Heart left ventricle (tissue), 16 donors: ENCODE measurements around the gene CHCHD3. TPM values are rescaled to one million over a fixed set of nuclear protein-coding genes. Genes with fewer than 3 reads are reported as not detected.
A peak's percentile ranks its signal among the peaks of the same experiment; 100 is the strongest.
"Not testable (repeated sequence)": the region's sequence is repeated elsewhere in the genome, so short reads cannot be mapped to it uniquely, and the experiment has no call there.

ENCODE experiments used
- ATAC-seq, 4 donors: fragments of 200-7000 bp; cut with Tn5 transposase; one replicate each; pipeline ENCODE4 v1.9.1; 2020 to 2022; ENCODE audit warnings: moderate library complexity in 4 of 4, mild to moderate bottlenecking in 3 of 4, moderate number of reproducible peaks in 1 of 4
- DNase-seq, 5 donors: peaks; one replicate each; pipeline ENCODE4 v3.0.0-alpha.2; 2020
- H3K27ac ChIP-seq, 12 donors: fragments of 200-600 bp; sonication (generic) in 4 of 12; one replicate each; pipeline versions ENCODE4 v1.5.0 to v1.8.0; 2016 to 2022; ENCODE audit warnings: mild to moderate bottlenecking in 2 of 12
- H3K27me3 ChIP-seq, 9 donors: fragments of 200-600 bp; sonication (generic) in 2 of 9; one replicate each; pipeline versions ENCODE4 v1.5.1 to v1.8.0; 2016 to 2022; ENCODE audit warnings: mild to moderate bottlenecking in 3 of 9
- H3K36me3 ChIP-seq, 9 donors: fragments of 200-600 bp; sonication (generic) in 2 of 9; one replicate each; pipeline versions ENCODE4 v1.5.0 to v1.8.0; 2018 to 2022; ENCODE audit warnings: mild to moderate bottlenecking in 2 of 9
- H3K4me1 ChIP-seq, 12 donors: fragments of 200-600 bp; sonication (generic) in 4 of 12; one replicate each; pipeline versions ENCODE4 v1.5.0 to v1.8.0; 2016 to 2022; ENCODE audit warnings: mild to moderate bottlenecking in 3 of 12
- H3K4me3 ChIP-seq, 12 donors: fragments of 200-600 bp; sonication (generic) in 4 of 12; one replicate each; pipeline versions ENCODE4 v1.5.0 to v1.8.0; 2017 to 2022; ENCODE audit warnings: mild to moderate bottlenecking in 9 of 12, moderate library complexity in 4 of 12
- H3K9me3 ChIP-seq, 12 donors: fragments of 200-600 bp; sonication (generic) in 4 of 12; one replicate each; pipeline versions ENCODE4 v1.5.0 to v1.8.0; 2016 to 2022; ENCODE audit warnings: mild to moderate bottlenecking in 1 of 12
- CTCF ChIP-seq, 12 donors: fragments of 200-600 bp; sonication (generic) in 4 of 12; IDR thresholded peaks; one replicate each; pipeline versions ENCODE4 v1.5.0 to v1.8.0; 2018 to 2022; ENCODE audit warnings: antibody characterized with exemption in 12 of 12, mild to moderate bottlenecking in 5 of 12
- POLR2A ChIP-seq, 2 donors: fragments of 450-650 bp; IDR thresholded peaks; one replicate each; pipeline ENCODE4 v1.6.1; 2017; ENCODE audit warnings: antibody characterized with exemption in 2 of 2, mild to moderate bottlenecking in 2 of 2, moderate library complexity in 2 of 2
- WGBS, 4 donors: extraction: QIAGEN DNeasy Blood & Tissue Kit in 2 of 4; methylation state at CpG; one replicate each; pipeline versions ENCODE4 v1.1.5 to v1.1.7; 2013 to 2018; 5-methylcytosine and 5-hydroxymethylcytosine counted together
- intact Hi-C, 10 donors: fragments of 100-400 bp; cut with DNase I; formaldehyde crosslinking; loops; one replicate each; pipeline versions ENCODE4 v1.11.1 to v1.14.2; 2022
- polyA plus RNA-seq, 2 donors: library from polyadenylated mRNA; stranded (reverse); fragments of 200-250 nt; gene quantifications; one replicate each; pipeline ENCODE4 v1.2.3, GENCODE V29; 2013
- total RNA-seq, 9 donors: library from RNA; depleted of rRNA in 2 of 9; stranded (reverse); fragments of >200 nt in 2 of 9; fragmentation: NEBNext Ultra II Directional in 3 of 9; extraction: Animal tissue kit (Norgen Biotek cat#: 25700) in 3 of 9; gene quantifications; one replicate each; pipeline versions ENCODE4 v1.1.0 to v1.2.4, GENCODE V29; 2016 to 2023
- donor health status: ischemic (EF 13 %, LVEDD 7.1; RV severe dilation, severe dysfunction).
- donor health status: healthy with polysubstance abuse.
- donor health status: DM: no; HTN: yes; CAD: no.
- donor health status: DM: no; HTN: no; CAD: no.
- donor health status: ischemic (EF 25% LVEDD 6.9; RV normal size, moderate dysfunction).
- donor health status: ischemic (EF 25% LVEDD 5.7; RV mildly dilated, moderate dysfunction).
- donor health status: healthy.
- donor health status: DM: yes; HTN: yes; CAD: no.
- donor health status: ischemic (EF 35%, LVEDD 5.7; RV mildly dilated, moderate dysfunction).
- donor health status: nonischemic (EF 11% LVEDD 7.7; RV severe dilation, severe dysfunction).
- donor health status: DM: yes; HTN: yes; CAD: no.
- donor health status: PGD.
- donor health status: ischemic (EF 29% LVEDD 5.4; RV normal size, mild dysfunction).
- donor health status: nonischemic (EF 23%, LVEDD 6.1; RV moderate dilation, normal function).

CHCHD3 gene
- total and polyA plus RNA-seq, 11 donors: 92.9 to 197 (median 176) TPM

GRCh38 chr7:132904209-132904608 lies 177.7 kb downstream of the CHCHD3 start:
- Histone ChIP-seq H3K9me3 (no peaks in the 10 kb centered on the region), H3K27ac (no peak overlapping the region), H3K36me3 (peaks cover 0 to 3% (median 0%) of the 10 kb centered on the region in 9 donors), H3K27me3 (no peaks in the 10 kb centered on the region), H3K4me1 (peaks cover 0 to 12% (median 0%) of the 10 kb centered on the region in 12 donors), H3K4me3 (no peak overlapping the region)
- DNase-seq (no peak), ATAC-seq (no peak)
- TF ChIP-seq CTCF (IDR thresholded peaks at IDR 0.05) (no peak), POLR2A (IDR thresholded peaks at IDR 0.05) (no peak)
- intact Hi-C loops: no loop called here

DNA sequence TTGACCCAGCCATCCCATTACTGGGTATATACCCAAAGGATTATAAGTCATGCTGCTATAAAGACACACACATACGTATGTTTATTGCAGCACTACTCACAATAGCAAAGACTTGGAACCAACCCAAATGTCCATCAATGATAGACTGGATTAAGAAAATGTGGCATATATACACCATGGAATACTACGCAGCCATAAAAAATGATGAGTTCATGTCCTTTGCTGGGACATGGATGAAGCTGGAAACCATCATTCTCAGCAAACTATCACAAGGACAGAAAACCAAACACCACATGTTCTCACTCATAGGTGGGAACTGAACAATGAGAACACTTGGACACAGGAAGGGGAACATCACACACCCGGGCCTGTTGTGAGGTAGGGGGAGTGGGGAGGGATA lies 179.6 kb downstream of the CHCHD3 start:
- intact Hi-C loops, DNase-seq, H3K36me3 ChIP-seq, ATAC-seq, H3K4me1 ChIP-seq, H3K4me3 ChIP-seq, H3K27me3 ChIP-seq, H3K27ac ChIP-seq, H3K9me3 ChIP-seq: not testable (repeated sequence)
- 90 to 99% (median 95%) methylated on average over 3 of the region's 3 CpGs for WGBS, 4 donors

GRCh38 chr7:132901241-132901640 lies 180.6 kb downstream of the CHCHD3 start:
- Histone ChIP-seq H3K27ac (no peak overlapping the region), H3K27me3 (no peaks in the 10 kb centered on the region), H3K9me3 (no peaks in the 10 kb centered on the region), H3K4me3 (no peak overlapping the region), H3K36me3 (peaks cover 0 to 7% (median 0%) of the 10 kb centered on the region in 9 donors), H3K4me1 (no peaks in the 10 kb centered on the region)
- no peak for DNase-seq
- intact Hi-C loops: no loop called here
- 69 to 82% (median 77%) methylated on average over 4 of the region's 4 CpGs for WGBS, 4 donors
- ATAC-seq: no peak
- no peak for TF ChIP-seq CTCF (IDR thresholded peaks at IDR 0.05)
- no peak for TF ChIP-seq POLR2A (IDR thresholded peaks at IDR 0.05)

- intact Hi-C loops: no loop called here
- DNase-seq: no peak
- Histone ChIP-seq H3K9me3 (no peaks in the 10 kb centered on the region), H3K36me3 (peaks cover 0 to 7% (median 0%) of the 10 kb centered on the region in 9 donors), H3K27ac (no peak overlapping the region), H3K27me3 (no peaks in the 10 kb centered on the region), H3K4me3 (no peak overlapping the region), H3K4me1 (peaks cover 0 to under 1% (median 0%) of the 10 kb centered on the region in 12 donors)
- ATAC-seq: no peak
- TF ChIP-seq CTCF (IDR thresholded peaks at IDR 0.05) (peak in 2 of 12 donors; percentile 11 to 18), POLR2A (IDR thresholded peaks at IDR 0.05) (no peak)
- 93 to 97% (median 94%) methylated on average over 4 of the region's 4 CpGs for WGBS, 4 donors
Measured at GRCh38 chr7:132899833-132900232, 182.1 kb downstream of the CHCHD3 start.

DNA sequence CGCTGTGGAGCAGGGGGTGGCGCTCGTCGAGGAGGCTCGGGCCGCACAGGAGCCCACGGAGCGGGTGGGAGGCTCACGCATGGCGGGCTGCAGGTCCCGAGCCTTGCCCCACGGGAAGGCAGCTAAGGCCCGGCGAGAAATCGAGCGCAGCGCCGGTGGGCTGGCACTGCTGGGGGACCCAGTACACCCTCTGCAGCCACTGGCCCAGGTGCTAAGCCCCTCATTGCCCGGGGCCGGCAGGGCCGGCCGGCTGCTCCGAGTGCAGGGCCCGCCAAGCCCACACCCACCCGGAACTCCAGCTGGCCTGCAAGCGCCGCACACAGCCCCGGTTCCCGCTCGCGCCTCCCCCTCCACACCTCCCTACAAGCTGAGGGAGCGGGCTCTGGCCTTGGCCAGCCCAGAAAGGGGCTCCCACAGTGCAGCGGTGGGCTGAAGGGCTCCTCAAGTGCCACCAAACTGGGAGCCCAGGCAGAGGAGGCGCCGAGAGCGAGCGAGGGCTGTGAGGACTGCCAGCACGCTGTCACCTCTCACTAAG lies 183.2 kb downstream of the CHCHD3 start:
- H3K4me3 ChIP-seq, H3K4me1 ChIP-seq, H3K27ac ChIP-seq, intact Hi-C loops, ATAC-seq, H3K27me3 ChIP-seq, H3K9me3 ChIP-seq, DNase-seq, H3K36me3 ChIP-seq: not testable (repeated sequence)
- 98 to 99% (median 99%) methylated on average over 28 to 38 of the region's 38 CpGs for WGBS, 4 donors
